GM18909 (cell line): ENCODE data around the gene STXBP2.
"Not testable (repeated sequence)": the region's sequence is repeated elsewhere in the genome, so short reads cannot be mapped to it uniquely, and the experiment has no call there.

Experiments
- ATAC-seq: cut with Tn5 transposase; IDR thresholded peaks from one replicate; pipeline ENCODE4 v1.9.1; 2021; ENCODE audit warnings: mild to moderate bottlenecking; ENCODE audit not compliant: unreplicated experiment, poor library complexity

Gene STXBP2

GRCh38 chr19:7631577-7631976 lies 5.3 kb upstream of the STXBP2 start:
- no peak for ATAC-seq

GRCh38 chr19:7632340-7633203 lies 4.3 kb upstream of the STXBP2 start:
- ATAC-seq: no peak

DNA sequence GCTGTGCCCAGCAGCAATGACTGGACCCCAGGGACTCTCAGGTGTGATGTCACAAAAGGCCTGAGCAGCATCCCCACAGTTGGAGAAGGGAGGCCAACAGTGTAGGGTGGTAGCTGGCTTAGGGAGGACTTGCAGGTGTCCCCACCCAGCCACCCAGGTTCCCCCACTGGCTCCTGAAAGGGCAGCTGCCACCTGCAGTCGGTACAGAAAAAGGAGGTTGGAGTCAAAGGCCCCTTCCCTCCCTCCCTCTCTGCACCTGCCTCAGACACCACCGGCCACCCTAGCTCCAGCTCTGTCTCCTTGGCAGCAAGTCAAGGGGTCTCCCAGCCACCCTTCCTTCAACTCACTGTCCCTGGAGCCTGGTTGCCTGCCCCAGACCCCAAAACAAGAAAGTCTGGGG lies 3.2 kb upstream of the STXBP2 start, which contains the start of gene PCP2:
Gene PCP2, minus strand, starts transcription at position 22 of the 400 bp plus-strand sequence. CDS start 262 bp downstream, outside the sequence.
- ATAC-seq: no peak

DNA sequence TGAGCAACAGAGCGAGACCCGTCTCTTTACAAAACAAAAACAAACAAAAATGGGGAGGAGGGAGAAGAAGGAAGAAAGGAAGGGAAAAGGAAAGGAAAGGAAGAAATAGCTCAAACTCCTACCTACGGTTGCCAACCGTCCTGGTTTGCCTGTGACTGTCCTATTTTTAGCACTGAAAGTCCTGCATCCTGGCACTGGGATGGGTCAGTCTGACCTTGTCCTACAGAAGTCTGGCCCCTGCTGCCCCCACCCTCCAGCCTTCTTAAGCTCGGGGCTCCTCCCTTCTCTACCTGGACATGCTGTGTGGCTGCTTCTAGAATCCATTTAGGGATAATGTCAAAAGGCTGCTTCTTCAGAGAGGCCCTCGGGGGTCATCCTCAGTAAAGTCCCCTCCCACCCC lies 1.2 kb upstream of the STXBP2 start:
- ATAC-seq: no peak

DNA sequence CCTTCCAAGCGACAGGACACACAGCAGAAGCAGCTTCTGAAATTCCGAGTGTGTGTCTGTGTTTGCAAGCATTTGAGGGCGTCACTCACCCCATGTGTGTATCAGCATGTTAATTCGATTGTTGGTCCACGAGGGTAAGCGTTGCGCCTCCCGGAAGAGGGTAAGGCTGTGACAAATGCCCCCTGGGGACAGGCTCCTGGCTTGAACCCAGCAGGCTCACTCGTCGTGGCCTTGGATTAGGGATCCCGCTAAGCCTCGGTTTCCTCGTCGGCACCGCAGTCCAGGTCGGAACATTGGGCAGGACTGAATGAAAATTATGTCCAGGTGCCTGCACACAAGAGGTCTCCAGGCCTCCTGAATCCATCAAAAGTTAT lies 606 bp upstream of the STXBP2 start:
- no peak for ATAC-seq

DNA sequence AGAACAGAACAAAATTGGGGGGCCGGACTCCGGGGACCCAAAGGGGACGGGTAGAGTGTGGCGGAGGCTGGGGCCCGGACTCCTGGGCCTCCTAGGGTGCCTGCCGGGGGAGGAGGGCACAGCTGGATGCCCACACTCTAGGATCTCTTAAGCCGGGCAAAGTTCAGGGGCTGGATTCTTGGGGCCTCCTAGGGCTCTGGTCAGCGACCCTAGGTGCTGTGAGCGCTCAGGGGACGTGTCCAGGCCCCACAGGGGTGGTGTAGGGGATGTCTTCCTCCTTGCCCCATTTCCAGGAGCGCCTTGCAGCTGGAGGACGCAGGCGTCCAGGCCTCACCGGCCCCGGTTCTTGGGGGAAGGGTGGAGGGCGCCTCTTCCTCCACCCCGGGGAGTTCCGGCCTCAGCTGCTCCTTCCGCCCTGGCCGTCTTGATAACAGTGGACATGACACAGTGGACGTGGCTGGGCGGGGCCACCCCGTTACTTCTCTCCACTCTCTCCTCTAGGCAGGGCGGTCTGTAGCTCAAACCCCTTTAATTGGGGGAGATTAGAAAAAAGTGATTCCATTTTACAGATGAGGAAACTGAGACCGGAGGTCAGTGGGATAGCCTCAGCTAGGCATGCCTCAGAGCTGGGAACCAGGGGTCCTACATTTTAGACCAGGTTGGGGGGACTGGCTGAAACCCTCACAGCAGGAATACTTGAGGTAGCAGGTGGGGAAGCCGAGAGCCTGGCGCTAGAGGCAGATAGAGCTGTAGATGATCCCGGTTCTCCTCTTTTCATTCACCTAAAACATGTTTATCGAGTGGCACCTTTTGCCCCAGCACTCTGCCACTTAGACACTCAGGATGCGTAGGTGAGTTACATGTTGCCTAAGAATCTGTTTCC lies 705 bp downstream of the STXBP2 start:
- peak; percentile 19 for ATAC-seq

DNA sequence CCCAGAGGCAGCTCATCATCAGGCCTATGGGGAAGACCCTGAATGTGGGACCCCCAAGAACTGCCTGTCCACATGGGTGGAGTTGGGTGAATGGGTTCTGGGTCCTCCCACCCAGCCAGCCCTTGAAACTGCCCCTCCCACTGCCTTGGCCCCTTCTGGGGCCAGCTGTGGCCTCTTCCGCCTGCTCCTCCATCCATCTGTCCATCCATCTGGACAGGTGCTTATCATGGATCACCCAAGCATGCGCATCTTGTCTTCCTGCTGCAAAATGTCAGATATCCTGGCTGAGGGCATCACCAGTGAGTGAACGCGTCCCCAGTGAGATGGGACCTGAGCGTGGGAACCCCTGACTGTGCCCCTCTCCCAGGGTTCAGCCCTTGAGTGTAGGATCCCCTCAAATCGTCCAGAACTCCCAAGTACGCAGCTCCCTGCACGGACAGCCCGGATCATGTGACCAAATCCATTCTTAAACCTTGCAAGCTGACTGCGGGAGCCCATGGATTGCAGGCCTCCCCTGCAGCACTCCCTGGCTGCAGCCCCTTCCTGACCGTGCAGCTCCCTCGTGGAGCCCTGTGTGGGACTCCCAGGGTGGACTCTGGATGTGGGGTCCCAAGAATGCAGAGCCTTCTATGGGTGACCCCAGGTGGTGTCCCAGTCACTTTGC lies 2.0 kb downstream of the STXBP2 start:
- no peak for ATAC-seq

GRCh38 chr19:7639863-7640348 lies 3.0 kb downstream of the STXBP2 start:
- no peak for ATAC-seq

- ATAC-seq: no peak
Measured at GRCh38 chr19:7640803-7641202, 3.9 kb downstream of the STXBP2 start.

DNA sequence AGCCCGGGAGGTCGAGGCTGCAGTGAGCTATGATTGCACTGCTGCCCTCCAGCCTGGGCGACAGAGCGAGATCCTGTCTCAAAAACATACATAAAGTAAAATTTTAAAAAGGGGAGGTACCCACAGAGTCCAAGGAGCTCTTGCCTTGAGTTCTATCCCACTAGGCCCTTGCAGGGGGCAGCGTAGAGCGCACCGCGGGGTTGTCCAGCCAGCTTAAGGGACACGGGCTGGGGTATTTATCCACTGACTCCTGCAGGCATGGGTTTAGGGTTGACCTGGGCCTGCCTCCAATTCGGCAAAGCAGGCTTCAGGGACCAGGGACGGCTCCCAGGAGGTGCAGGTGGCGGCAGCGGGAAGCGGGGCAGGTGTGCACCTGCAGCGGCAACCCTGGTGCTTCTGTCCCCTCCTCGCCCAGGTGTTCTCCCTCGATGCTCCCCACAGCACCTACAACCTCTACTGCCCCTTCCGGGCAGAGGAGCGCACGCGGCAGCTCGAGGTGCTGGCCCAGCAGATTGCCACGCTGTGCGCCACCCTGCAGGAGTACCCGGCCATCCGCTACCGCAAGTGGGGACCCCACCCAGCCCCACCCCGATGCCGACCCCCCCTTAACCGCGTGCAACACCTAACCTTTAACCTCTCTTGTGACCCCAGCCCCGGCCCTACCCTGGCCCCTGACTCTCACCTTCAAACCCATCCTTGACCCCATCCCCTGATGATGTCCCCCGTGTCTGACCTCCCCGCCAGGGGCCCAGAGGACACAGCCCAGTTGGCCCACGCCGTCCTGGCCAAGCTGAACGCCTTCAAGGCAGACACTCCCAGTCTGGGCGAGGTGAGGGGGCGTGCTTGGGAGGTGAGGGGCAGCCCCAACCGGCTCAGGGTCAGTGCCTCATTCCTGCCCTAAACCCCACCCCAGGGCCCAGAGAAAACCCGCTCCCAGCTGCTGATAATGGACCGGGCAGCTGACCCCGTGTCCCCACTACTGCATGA lies 4.7 kb downstream of the STXBP2 start:
- ATAC-seq: no peak

DNA sequence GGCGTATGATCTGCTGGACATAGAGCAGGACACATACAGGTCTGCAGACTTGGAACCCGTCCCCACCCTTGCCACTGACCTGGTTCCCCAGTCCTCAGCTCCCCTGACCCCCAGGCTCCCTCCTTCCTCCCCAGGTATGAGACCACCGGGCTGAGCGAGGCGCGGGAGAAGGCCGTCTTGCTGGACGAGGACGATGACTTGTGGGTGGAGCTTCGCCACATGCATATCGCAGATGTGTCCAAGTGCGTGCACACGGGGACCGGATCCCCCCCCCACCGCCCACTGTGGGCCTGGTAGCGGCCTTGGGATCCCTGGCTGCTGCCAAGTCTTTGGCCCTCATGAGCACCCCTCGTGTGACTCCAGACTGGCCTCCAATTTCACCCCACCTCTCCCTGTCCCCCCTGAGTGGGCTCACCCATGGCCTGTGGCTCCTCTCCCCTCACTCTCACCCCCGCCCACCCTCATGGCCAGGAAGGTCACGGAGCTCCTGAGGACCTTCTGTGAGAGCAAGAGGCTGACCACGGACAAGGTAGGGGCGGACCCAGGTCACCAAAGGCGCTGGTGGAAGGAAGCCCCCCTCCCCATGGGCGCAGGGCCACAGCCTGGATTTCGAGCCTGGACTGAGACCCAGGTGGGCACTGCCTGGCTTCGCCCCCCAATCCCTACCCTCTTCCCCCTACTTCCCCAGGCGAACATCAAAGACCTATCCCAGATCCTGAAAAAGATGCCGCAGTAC lies 5.6 kb downstream of the STXBP2 start:
- no peak for ATAC-seq

- no peak for ATAC-seq
Measured at GRCh38 chr19:7643031-7643415, 6.1 kb downstream of the STXBP2 start.

DNA sequence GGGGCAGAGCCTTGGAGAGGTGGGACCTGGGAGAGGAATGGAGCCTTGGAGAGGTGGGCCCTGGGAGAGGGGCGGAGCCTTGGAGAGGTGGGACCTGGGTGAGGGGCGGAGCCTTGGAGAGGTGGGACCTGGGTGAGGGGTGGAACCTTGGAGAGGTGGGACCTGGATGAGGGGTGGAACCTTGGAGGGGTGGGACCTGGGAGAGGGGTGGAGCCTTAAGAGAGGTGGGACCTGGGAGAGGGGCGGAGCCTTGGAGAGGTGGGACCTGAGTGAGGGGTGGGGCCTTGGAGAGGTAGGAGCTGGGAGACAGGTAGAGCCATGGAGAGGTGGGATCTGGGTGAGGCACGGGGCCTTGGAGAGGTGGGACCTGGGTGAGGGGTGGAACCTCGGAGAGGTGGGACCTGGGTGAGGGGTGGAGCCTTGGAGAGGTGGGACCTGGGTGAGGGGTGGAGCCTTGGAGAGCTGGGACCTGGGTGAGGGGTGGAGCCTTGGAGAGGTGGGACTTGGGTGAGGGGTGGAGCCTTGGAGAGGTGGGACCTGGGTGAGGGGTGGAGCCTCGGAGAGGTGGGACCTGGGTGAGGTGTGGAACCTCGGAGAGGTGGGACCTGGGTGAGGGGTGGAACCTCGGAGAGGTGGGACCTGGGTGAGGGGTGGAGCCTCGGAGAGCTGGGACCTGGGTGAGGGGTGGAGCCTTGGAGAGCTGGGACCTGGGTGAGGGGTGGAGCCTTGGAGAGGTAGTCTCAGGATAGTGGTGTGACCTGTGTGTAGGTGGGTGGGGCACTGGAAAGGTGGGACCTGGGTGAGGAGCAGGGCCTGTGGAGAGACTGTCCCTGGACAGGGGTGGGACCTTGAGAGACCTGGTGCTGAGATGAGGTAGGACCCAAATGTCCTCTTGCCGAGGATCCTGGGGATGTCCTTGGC lies 7.0 kb downstream of the STXBP2 start:
- ATAC-seq: not testable (repeated sequence)

DNA sequence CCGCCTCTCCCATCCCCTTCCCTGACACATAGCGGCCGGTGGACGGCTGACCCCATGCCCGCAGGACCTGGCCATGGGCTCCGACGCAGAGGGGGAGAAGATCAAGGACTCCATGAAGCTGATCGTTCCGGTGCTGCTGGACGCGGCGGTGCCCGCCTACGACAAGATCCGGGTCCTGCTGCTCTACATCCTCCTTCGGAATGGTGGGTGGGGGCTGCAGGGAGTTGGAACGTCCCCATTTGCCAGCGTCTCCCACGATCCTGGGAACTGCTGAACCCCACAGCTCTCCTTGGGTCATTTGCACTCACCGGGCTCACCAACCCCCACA lies 7.6 kb downstream of the STXBP2 start:
- no peak for ATAC-seq

GRCh38 chr19:7645163-7645562 lies 8.3 kb downstream of the STXBP2 start:
- no peak for ATAC-seq

DNA sequence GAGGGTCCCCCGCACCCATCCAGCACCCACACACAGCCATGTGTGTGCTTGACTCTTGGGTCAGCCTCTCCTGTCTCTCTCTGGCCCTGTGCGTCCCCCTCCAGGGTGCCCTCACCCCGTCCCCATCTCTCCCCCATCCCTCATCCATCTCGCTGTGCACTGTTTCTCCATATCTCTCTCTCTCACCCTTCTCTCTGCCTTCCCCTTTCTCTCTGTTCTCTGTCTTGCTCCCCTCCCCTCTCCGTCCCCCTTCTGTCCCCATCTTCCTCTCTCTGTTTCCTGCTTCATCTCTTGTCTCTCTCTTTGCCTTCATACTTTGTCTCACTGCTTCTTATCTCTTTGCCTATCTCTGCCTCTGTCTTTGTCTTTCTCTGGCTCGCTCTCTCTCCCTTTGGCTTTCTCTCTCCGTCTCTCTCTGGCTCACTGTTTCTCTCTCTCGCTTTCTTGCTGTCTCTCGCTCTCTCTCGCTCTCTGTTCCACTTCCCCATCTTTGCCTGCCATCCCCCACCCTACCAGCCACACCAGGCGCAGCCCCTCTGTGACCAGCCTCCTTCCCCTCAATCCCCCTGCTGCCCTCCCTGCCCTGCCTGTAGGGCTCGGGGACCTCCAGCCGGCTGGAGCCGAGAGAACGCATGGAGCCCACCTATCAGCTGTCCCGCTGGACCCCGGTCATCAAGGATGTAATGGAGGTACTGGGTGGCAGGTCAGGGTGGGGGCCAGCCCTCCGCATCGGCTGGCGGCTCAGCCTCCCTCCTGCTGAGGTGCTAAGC lies 8.9 kb downstream of the STXBP2 start:
- no peak for ATAC-seq

GRCh38 chr19:7646426-7646700 lies 9.5 kb downstream of the STXBP2 start:
- ATAC-seq: no peak
